DOHH2 (cell line): ENCODE results near the gene SEMA4D.
A peak's percentile ranks its signal among the peaks of the same experiment; 100 is the strongest.

Experiments
- H3F3A ChIP-seq: fragments of 200-600 bp; sonication (generic), shearing (Covaris generic); 2 replicates; pipeline ENCODE4 v1.6.0; 2016; ENCODE audit warnings: antibody characterized with exemption, mild to moderate bottlenecking; ENCODE audit not compliant: control insufficient read depth, insufficient read depth
- H3K27ac ChIP-seq: fragments of 200-600 bp; sonication (generic); 2 replicates; pipeline ENCODE4 v1.5.1; 2014; ENCODE audit warnings: low read depth, mild to moderate bottlenecking, low read length, moderate library complexity
- H3K27me3 ChIP-seq: fragments of 200-600 bp; sonication (generic); 2 replicates; pipeline ENCODE4 v1.6.1; 2014; ENCODE audit warnings: mild to moderate bottlenecking, low read length, mixed read lengths; ENCODE audit not compliant: control insufficient read depth
- H3K36me3 ChIP-seq: fragments of 200-600 bp; sonication (generic); 2 replicates; pipeline ENCODE4 v1.6.1; 2014; ENCODE audit warnings: mild to moderate bottlenecking, low read length, moderate library complexity, mixed read lengths; ENCODE audit not compliant: control insufficient read depth
- H3K4me1 ChIP-seq: fragments of 200-600 bp; sonication (generic); 2 replicates; pipeline ENCODE4 v1.6.1; 2014; ENCODE audit warnings: mild to moderate bottlenecking, low read length, mixed read lengths; ENCODE audit not compliant: control insufficient read depth
- H3K4me2 ChIP-seq: fragments of 200-600 bp; sonication (generic); 2 replicates; pipeline ENCODE4 v1.6.0; 2014; ENCODE audit warnings: mild to moderate bottlenecking, low read length, moderate library complexity
- H3K4me3 ChIP-seq: fragments of 200-600 bp; sonication (generic); 2 replicates; pipeline ENCODE4 v1.5.1; 2014; ENCODE audit warnings: mild to moderate bottlenecking, low read length, mixed read lengths
- H3K79me2 ChIP-seq: fragments of 200-600 bp; sonication (generic); 2 replicates; pipeline ENCODE4 v1.6.1; 2014; ENCODE audit warnings: mild to moderate bottlenecking, low read length, mixed read lengths; ENCODE audit not compliant: control insufficient read depth
- H3K9me2 ChIP-seq: fragments of 200-600 bp; sonication (generic); replicated peaks from 2 replicates; pipeline ENCODE4 v1.6.1; 2014; ENCODE audit warnings: mild to moderate bottlenecking, low read length, mixed read lengths; ENCODE audit not compliant: control insufficient read depth
- H3K9me3 ChIP-seq: fragments of 200-600 bp; sonication (generic); 2 replicates; pipeline ENCODE4 v1.6.1; 2014; ENCODE audit warnings: antibody characterized with exemption, low read length, mixed read lengths; ENCODE audit not compliant: control insufficient read depth, insufficient read depth
- H4K20me1 ChIP-seq: fragments of 200-600 bp; sonication (generic); 2 replicates; pipeline ENCODE4 v1.6.0; 2014; ENCODE audit warnings: low read depth, mild to moderate bottlenecking, antibody characterized with exemption, low read length, moderate library complexity; ENCODE audit not compliant: control insufficient read depth, insufficient read depth
- EZH2phosphoT487 ChIP-seq: fragments of 200-600 bp; sonication (generic); IDR thresholded peaks from 2 replicates; pipeline ENCODE4 v1.6.1; 2017; ENCODE audit warnings: borderline replicate concordance, mild to moderate bottlenecking, antibody characterized with exemption, low read length, moderate library complexity, mixed read lengths
- TF ChIP-seq, protein P1 (sequence below): fragments of 200-600 bp; sonication (generic); IDR thresholded peaks from one replicate; pipeline ENCODE4 v1.5.1; 2014; ENCODE audit warnings: antibody characterized with exemption, mild to moderate bottlenecking, low read depth, low read length; ENCODE audit not compliant: poor library complexity, severe bottlenecking

Gene SEMA4D

DNA sequence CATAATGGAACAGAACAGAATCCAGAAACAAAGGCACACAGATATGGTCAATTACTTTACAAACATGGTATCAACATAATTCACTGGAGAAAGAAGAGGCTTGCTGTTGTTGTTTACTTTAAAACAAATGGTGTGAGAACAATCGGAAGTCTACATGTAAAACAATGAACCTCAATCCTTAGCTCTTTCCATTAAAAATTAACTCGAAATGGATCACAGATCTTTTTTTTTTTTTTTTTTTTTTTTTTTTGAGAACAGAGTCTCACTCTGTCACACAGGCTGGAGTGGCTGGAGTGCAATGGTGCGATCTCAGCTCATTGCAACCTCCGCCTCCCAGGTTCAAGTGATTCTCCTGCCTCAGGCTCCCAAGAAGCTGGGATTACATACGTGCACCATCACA lies 9.8 kb downstream of the SEMA4D start:
- Histone ChIP-seq H3K36me3 (no peaks in the 10 kb centered on the region), H3K9me2 (no peaks in the 10 kb centered on the region), H3F3A (no peaks in the 10 kb centered on the region), H3K9me3 (no peaks in the 10 kb centered on the region), H3K27me3 (no peaks in the 10 kb centered on the region), H3K4me2 (no peak overlapping the region), H3K4me3 (no peak overlapping the region), H3K27ac (no peak overlapping the region), H3K79me2 (peaks cover 58% of the 10 kb centered on the region), H3K4me1 (peaks cover 30% of the 10 kb centered on the region), H4K20me1 (0 out of 2 replicates have a peak, but pooled peaks cover 3% of the 10 kb centered on the region)
- TF ChIP-seq EZH2phosphoT487: no peak
- TF ChIP-seq, protein P1, sequence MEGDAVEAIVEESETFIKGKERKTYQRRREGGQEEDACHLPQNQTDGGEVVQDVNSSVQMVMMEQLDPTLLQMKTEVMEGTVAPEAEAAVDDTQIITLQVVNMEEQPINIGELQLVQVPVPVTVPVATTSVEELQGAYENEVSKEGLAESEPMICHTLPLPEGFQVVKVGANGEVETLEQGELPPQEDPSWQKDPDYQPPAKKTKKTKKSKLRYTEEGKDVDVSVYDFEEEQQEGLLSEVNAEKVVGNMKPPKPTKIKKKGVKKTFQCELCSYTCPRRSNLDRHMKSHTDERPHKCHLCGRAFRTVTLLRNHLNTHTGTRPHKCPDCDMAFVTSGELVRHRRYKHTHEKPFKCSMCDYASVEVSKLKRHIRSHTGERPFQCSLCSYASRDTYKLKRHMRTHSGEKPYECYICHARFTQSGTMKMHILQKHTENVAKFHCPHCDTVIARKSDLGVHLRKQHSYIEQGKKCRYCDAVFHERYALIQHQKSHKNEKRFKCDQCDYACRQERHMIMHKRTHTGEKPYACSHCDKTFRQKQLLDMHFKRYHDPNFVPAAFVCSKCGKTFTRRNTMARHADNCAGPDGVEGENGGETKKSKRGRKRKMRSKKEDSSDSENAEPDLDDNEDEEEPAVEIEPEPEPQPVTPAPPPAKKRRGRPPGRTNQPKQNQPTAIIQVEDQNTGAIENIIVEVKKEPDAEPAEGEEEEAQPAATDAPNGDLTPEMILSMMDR: no peak

DNA sequence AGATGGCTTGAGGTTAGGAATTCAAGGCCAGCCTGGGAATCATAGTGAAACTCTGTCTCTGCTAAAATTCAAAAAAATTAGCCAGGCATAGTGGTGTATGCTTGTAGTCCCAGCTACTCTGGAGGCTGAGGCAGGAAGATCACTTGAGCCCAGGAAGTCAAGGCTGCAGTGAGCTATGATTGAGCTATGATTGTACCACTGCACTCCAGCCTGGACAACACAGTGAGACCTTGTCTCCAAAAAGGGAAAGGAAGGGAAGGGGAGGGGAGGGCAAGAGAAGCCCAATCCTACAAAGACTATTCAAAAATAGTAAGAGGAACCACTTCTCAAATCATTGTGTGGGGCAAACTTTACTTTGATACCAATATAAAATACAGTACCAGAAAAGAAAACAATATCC lies 11.2 kb downstream of the SEMA4D start:
- H4K20me1 ChIP-seq: 0 out of 2 replicates have a peak, but pooled peaks cover 2% of the 10 kb centered on the region
- H3K4me1 ChIP-seq: peaks cover 32% of the 10 kb centered on the region
- no peaks in the 10 kb centered on the region for H3F3A ChIP-seq
- H3K9me3 ChIP-seq: no peaks in the 10 kb centered on the region
- H3K79me2 ChIP-seq: peaks cover 57% of the 10 kb centered on the region
- H3K4me3 ChIP-seq: no peak overlapping the region
- H3K27me3 ChIP-seq: no peaks in the 10 kb centered on the region
- TF ChIP-seq, protein P1: no peak
- TF ChIP-seq EZH2phosphoT487: no peak
- no peak overlapping the region for H3K27ac ChIP-seq
- H3K36me3 ChIP-seq: no peaks in the 10 kb centered on the region
- H3K4me2 ChIP-seq: no peak overlapping the region
- no peaks in the 10 kb centered on the region for H3K9me2 ChIP-seq

DNA sequence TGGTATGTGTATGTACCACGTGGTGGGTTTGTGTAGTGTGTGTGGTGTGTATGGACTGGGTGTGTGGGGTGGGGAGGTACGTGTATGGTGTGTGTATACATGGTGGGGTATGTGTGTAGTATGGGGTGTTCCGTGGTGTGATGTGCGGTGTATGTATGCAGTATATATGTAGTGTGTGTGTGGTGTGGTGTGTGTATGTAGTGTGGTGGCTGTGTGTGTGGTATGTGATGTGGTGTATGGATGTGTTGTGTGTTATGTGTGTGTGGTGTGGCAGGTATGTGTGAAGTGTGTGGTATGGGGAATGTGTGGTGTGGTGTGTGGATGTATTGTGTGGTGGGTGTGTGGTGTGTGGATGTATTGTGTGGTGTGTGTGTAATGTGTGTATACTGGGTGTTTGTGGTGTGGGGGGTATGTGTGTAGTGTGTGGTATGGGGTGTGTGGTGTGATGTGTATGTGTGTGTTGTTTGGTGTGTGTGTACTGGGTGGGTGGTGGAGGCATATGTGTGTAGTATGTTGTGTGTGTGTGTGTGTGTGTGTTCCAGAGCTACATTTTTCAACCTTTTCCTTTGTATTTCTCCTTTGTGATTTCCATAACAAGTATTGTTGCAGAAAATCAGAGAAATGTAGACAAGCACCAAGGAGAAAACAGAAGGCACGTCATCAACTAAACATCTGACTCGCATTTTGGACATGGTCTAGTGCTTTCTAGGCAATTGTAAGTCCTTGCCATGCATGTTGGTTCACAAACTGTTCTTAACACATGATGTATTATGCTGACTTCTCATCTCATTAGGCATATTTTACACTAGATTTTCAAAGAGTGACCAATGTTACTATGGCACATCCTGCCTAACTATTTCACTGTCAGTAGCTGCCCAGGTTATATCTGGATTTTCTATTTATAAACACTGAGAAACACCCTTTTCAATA lies 13.2 kb downstream of the SEMA4D start:
- 0 out of 2 replicates have a peak, but pooled peaks cover 2% of the 10 kb centered on the region for H4K20me1 ChIP-seq
- no peaks in the 10 kb centered on the region for H3K9me3 ChIP-seq
- no peaks in the 10 kb centered on the region for H3K9me2 ChIP-seq
- no peak overlapping the region for H3K27ac ChIP-seq
- H3K4me3 ChIP-seq: peak overlapping the region; percentile 80
- peaks cover 52% of the 10 kb centered on the region for H3K79me2 ChIP-seq
- H3K36me3 ChIP-seq: no peaks in the 10 kb centered on the region
- no peaks in the 10 kb centered on the region for H3K27me3 ChIP-seq
- TF ChIP-seq EZH2phosphoT487: no peak
- TF ChIP-seq, protein P1: no peak
- H3K4me2 ChIP-seq: peak overlapping the region; percentile 92
- H3F3A ChIP-seq: no peaks in the 10 kb centered on the region
- peaks cover 32% of the 10 kb centered on the region for H3K4me1 ChIP-seq
